ENCODE measurements around the gene CRY2.

- TF ChIP-seq GATA3 (IDR thresholded peaks at IDR 0.05; ENCODE audit: low read depth, low read length): no peak
- no peak for TF ChIP-seq GATA2 (IDR thresholded peaks at IDR 0.05; ENCODE audit: low read depth, low read length)
Observed at GRCh38 chr11:45818961-45819605, 28.2 kb upstream of the CRY2 start.

All from SH-SY5Y (cell line).